Neural cell (in vitro differentiated cells): ENCODE measurements around the gene FGF14.

Experiments used
- POLR2AphosphoS5 ChIP-seq: IDR thresholded peaks from 2 replicates; pipeline ENCODE4 v1.6.1; 2012
- RAD21 ChIP-seq: fragments of 450-650 bp; conservative IDR thresholded peaks from 2 replicates; pipeline ENCODE4 v1.6.1; 2014; ENCODE audit warnings: antibody characterized with exemption, mild to moderate bottlenecking, moderate library complexity
- TF ChIP-seq, protein P1 (sequence below): IDR thresholded peaks from 2 replicates; pipeline ENCODE4 v1.6.1; 2012; ENCODE audit warnings: borderline replicate concordance

DNA sequence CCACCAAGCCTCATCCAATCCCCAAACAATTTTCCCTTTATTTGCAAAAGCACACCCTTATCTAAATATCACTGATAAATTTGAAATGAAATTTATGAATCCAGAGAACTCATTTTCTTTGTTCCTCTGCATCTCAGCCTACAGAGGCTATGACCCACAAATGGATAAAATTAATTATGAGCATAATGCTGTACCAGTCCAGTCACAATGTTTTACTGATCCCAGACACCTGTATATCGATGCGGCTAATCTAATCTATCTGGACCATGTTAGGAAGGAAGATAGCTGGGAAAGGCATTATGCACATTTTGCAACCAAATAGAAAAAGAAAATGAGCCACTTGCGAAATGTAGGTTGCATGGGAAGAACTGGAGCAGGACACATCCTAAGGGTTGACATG is 150.0 kb downstream of the FGF14 start:
- TF ChIP-seq, protein P1, sequence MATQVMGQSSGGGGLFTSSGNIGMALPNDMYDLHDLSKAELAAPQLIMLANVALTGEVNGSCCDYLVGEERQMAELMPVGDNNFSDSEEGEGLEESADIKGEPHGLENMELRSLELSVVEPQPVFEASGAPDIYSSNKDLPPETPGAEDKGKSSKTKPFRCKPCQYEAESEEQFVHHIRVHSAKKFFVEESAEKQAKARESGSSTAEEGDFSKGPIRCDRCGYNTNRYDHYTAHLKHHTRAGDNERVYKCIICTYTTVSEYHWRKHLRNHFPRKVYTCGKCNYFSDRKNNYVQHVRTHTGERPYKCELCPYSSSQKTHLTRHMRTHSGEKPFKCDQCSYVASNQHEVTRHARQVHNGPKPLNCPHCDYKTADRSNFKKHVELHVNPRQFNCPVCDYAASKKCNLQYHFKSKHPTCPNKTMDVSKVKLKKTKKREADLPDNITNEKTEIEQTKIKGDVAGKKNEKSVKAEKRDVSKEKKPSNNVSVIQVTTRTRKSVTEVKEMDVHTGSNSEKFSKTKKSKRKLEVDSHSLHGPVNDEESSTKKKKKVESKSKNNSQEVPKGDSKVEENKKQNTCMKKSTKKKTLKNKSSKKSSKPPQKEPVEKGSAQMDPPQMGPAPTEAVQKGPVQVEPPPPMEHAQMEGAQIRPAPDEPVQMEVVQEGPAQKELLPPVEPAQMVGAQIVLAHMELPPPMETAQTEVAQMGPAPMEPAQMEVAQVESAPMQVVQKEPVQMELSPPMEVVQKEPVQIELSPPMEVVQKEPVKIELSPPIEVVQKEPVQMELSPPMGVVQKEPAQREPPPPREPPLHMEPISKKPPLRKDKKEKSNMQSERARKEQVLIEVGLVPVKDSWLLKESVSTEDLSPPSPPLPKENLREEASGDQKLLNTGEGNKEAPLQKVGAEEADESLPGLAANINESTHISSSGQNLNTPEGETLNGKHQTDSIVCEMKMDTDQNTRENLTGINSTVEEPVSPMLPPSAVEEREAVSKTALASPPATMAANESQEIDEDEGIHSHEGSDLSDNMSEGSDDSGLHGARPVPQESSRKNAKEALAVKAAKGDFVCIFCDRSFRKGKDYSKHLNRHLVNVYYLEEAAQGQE, result no peak
- TF ChIP-seq RAD21, result no peak
- TF ChIP-seq POLR2AphosphoS5, result no peak
